MV-4-11 (cell line): ENCODE data around the gene INTS3.
A peak's percentile ranks its signal among the peaks of the same experiment; 100 is the strongest.

Source experiments
- DNase-seq: peaks from one replicate; lab custom pipeline; 2025; lab: John Stamatoyannopoulos, UW

INTS3 gene

GRCh38 chr1:153796786-153797659 is 69.2 kb downstream of the INTS3 start:
- DNase-seq: peak; percentile 49

DNA sequence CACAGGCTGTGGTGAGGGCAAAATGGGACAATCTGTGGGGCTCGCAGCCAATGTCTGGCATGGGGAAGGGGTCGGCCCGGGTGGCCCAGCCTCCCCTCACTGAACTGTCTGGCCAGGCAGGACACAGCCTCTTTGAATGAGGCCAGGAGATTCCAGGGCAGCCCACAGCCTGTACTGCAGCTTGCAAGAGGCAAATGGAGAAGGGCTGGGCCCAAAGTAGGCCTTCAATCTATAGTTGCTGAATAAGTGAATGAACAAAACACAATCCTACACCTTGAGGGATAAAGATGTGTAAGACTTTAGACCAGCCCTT is 70.6 kb downstream of the INTS3 start:
- DNase-seq: no peak

GRCh38 chr1:153799016-153799415 is 71.2 kb downstream of the INTS3 start:
- no peak for DNase-seq

DNA sequence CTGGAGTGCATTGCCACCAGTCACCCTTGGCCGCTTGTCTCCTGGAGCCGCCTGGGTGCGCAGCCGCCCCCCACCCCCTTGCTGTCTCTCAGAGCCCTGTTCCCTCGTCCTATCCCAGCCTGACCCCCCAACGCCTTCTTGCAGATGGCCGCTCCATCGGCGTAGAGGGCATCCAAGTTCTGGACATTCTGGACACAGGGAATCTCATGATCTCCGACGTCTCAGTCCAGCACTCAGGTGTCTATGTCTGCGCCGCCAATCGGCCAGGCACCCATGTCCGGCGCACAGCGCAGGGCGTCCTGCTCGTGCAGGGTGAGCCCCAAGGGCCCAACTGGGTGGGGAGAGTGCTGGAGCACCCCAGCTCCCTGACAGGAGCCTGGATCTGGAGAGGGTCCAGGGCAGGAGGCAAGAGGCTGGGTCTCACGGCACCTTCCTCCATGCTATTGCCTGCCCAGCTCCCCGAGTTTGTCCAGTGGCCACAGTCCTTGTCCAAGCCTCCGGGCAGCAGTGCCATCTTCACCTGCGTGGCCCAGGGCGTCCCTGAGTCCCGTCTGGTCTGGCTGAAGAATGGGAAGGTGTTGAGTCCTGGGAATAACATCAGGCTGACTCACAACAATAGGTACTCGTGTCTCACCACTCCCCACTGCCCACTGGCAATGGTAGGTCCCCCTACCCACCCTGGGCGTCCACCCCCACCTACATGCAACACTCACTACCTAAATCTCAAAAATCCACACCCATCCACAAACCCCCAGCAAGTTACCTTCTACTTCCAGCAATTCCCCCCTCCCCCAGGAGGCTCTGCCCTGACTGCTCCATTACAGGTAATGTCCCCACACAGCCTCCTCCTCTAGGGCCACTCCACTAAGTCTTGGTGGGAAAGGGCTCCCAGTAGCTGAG is 72.0 kb downstream of the INTS3 start:
- DNase-seq: no peak

GRCh38 chr1:153800516-153800915 is 72.7 kb downstream of the INTS3 start:
- no peak for DNase-seq

DNA sequence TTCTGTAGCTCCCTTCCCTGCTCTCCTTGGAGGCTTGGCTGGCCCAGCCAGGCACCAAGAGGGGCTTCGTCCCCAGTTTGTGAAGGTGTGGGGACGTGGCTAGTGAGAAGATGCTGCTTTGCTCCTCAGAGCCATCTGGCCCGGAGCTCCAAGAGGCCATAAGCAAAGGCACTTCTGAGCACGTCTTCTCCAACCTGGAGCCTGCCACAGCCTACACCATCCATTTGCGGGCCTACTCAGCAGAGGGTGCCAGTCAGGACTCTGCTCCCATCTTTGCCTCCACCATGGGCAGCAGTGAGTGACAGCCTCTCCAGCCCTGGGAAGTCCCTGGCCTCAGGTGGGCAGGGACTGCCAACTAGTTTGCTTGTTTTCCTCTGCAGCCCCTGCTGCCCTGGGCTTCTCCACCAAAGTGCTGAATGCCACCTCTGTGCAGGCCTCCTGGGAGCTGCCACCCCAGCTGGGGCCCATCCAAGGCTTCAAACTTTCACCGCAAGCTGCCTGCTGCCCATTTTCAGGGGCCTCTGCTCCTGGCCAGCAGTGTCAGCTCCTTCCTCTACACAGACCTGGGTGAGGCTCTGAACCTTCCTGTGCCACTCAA is 73.3 kb downstream of the INTS3 start:
- DNase-seq: no peak

DNA sequence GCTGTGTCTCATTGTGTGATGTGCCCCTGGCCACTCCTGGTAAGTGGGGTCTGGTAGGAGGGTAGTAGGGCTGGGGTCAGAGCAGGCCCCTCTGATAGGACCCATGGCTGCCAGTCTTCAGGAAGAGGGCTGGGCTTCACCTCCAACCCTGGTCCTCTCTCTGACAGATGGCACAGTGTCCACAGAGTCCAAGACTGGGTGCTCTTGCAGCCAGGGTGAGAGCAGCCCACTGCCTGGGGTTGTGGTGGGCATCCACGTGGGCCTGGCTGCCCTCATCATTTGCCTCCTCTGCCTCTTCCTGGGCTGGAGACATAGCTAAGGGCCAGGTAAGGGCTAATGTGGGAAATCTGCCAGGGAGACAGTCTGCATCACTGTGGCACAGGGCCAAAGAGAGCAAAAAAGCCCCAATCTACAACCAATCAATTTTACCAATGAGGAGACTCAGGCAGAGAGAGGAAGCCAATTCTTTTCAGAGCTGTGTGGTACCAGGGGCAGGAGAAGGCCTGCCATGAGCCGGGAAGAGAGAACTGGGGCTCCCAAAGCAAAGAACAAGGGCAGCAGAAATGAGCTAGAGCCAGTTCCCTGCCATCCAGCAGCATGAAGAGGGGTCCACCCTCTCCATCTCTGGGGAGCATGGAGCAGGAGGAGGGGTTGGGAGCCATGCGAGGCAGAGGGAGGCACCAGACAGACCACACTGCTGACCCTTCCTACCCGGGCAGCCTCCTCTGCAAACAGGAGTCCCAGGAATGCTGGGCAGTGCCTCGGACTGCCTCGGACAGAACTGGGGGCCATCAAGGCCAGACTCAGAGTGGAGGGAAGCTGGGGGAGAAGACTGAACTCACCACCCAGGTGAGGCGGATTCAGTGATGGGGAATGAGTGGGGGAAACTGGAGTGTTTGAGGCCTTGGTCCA is 74.2 kb downstream of the INTS3 start:
- DNase-seq: no peak

DNA sequence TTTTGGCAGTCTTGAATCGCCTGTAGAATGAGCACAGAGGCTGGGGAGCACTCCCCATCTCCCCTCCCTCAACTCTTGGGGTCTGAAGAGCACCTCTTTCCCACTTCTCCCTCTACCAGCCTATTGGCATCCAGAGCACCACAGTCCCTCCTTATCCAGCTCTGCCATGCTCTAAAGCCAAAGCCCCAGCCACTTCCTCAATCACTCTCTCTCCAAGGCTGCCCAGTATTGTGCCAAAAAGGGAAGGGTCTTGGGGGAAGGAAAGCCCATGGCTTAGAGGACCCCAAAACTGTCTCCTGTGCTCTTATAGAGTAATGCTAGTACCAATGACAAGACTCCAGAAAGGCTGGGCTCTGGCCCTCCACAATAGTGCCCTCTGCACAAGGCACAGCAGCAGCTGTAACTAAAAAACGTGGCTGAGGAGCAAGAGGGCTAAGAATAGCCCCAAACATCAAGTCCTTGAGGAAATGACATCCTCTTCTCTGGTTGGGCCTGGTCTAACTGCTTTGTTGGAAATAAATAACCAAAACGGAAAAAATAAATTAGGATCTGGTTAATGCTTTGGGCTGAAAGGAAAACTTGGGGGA is 75.7 kb downstream of the INTS3 start:
- peak; percentile 78 for DNase-seq

DNA sequence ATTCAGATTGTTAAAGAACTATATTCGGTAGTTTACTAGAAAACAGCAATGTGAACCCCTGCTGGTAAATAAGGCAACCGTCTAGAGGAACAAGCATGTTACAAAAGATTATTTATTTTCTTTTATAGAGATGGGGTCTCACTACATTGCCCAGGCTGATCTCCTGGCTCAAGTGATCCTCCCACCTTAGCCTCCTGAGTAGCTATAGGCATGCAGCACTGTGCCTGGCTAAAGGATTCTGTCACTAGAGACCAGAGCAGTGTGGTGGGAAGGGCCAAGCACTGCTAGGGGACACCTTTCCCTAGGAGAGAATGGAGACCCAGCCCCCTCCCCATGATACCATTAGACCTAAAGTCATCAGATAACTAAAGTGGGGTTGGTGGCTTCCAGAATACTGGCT is 76.3 kb downstream of the INTS3 start:
- DNase-seq: no peak

- DNase-seq: peak; percentile 99
Measured at GRCh38 chr1:153805042-153805745, 77.3 kb downstream of the INTS3 start.

- DNase-seq: peak; percentile 57
Measured at GRCh38 chr1:153805886-153806719, 78.3 kb downstream of the INTS3 start.

GRCh38 chr1:153816283-153816889 is 88.5 kb downstream of the INTS3 start:
- no peak for DNase-seq

DNA sequence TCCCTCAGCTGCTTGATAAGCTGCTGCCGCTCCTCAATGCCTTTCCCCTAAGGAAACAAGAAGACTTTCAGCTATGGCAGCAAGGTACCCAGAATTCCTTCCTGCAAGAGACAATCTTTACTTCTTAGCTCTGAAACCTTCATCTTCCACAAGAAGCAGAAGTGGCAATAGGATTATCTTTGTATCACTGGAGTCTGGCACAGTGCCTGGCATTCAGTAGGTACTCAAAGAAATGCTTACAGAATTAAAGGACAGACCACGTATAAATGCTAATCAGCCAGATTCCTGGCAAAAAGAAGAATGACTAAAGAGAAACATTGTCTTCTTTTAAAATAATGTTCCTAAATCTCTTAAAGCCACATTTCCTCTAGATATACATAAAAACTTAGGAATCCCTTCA is 91.0 kb downstream of the INTS3 start:
- DNase-seq: no peak
